Right ventricle myocardium superior (tissue), 1 donor: ENCODE results near the gene GPC2. TPM values are rescaled to one million over a fixed set of nuclear protein-coding genes. Genes with fewer than 3 reads are reported as not detected.
"Not testable (repeated sequence)": the region's sequence is repeated elsewhere in the genome, so short reads cannot be mapped to it uniquely, and the experiment has no call there.

Experiments used
- ATAC-seq: fragments of 200-7000 bp; cut with Tn5 transposase; one replicate; pipeline ENCODE4 v1.9.1; 2020; ENCODE audit warnings: mild to moderate bottlenecking; ENCODE audit not compliant: poor library complexity
- DNase-seq: peaks from one replicate; pipeline ENCODE4 v3.0.0-alpha.2; 2020
- intact Hi-C: fragments of 100-400 bp; cut with DNase I; formaldehyde crosslinking; loops from one replicate; pipeline ENCODE4 v1.11.2; 2022
- total RNA-seq: library from RNA; stranded (reverse); fragmentation: NEBNext Ultra II Directional; extraction: Animal tissue kit (Norgen Biotek cat#: 25700); gene quantifications from one replicate; pipeline ENCODE4 v1.2.1, GENCODE V29; 2021
- donor health status: DM: no; HTN: yes; CAD: no; lungs with severe emphysema.

GPC2 gene
- total RNA-seq, 1 donor from 2014 or later, result 0.13 TPM

GRCh38 chr7:100210805-100211204 lies 33.6 kb upstream of the GPC2 start:
- DNase-seq, result no peak
- intact Hi-C loops, result loop anchor here (10.0 kb wide), 1 partner anchor 76 kb away; no protein-coding TSS in a partner anchor
- ATAC-seq, result no peak

- DNase-seq (no peak), ATAC-seq (no peak)
- intact Hi-C loops, result no loop called here
Measured at GRCh38 chr7:100209493-100209892, 32.3 kb upstream of the GPC2 start.

- intact Hi-C loops, result no loop called here
- ATAC-seq (no peak), DNase-seq (no peak)
Measured at GRCh38 chr7:100208911-100209408, 31.8 kb upstream of the GPC2 start.

- intact Hi-C loops, result no loop called here
- DNase-seq (no peak), ATAC-seq (no peak)
Measured at GRCh38 chr7:100204454-100204853, 27.3 kb upstream of the GPC2 start.

- intact Hi-C loops, result no loop called here
- no peak for DNase-seq
Measured at GRCh38 chr7:100200693-100201092, 23.5 kb upstream of the GPC2 start.

GRCh38 chr7:100198266-100198665 lies 21.1 kb upstream of the GPC2 start:
- intact Hi-C loops, result no loop called here

More at GRCh38 chr7:100200693-100201092, 23.5 kb upstream of the GPC2 start:
- ATAC-seq, result no peak

GRCh38 chr7:100195901-100196322 lies 18.7 kb upstream of the GPC2 start:
- DNase-seq, intact Hi-C loops, ATAC-seq: not testable (repeated sequence)

More at GRCh38 chr7:100198266-100198665, 21.1 kb upstream of the GPC2 start:
- DNase-seq (no peak), ATAC-seq (no peak)

- intact Hi-C loops, result no loop called here
- ATAC-seq (no peak), DNase-seq (no peak)
Measured at GRCh38 chr7:100195222-100195621, 18.0 kb upstream of the GPC2 start.

- no peak for DNase-seq
- intact Hi-C loops, result no loop called here
- ATAC-seq, result no peak
Measured at GRCh38 chr7:100192969-100193368, 15.8 kb upstream of the GPC2 start.

GRCh38 chr7:100192281-100192862 lies 15.2 kb upstream of the GPC2 start:
- intact Hi-C loops, DNase-seq, ATAC-seq: not testable (repeated sequence)

- intact Hi-C loops, result no loop called here
- DNase-seq, result no peak
- ATAC-seq, result no peak
Measured at GRCh38 chr7:100191775-100192174, 14.6 kb upstream of the GPC2 start.

GRCh38 chr7:100190048-100190711 lies 13.0 kb upstream of the GPC2 start:
- no peak for ATAC-seq
- intact Hi-C loops, result no loop called here

GRCh38 chr7:100189061-100189460 lies 11.9 kb upstream of the GPC2 start:
- ATAC-seq (no peak), DNase-seq (no peak)
- intact Hi-C loops, result no loop called here

More at GRCh38 chr7:100190048-100190711, 13.0 kb upstream of the GPC2 start:
- DNase-seq, result no peak

- DNase-seq (no peak), ATAC-seq (no peak)
- intact Hi-C loops, result no loop called here
Measured at GRCh38 chr7:100185726-100186125, 8.5 kb upstream of the GPC2 start.

- intact Hi-C loops, ATAC-seq, DNase-seq: not testable (repeated sequence)
Measured at GRCh38 chr7:100183090-100183489, 5.9 kb upstream of the GPC2 start.

- ATAC-seq, intact Hi-C loops, DNase-seq: not testable (repeated sequence)
Measured at GRCh38 chr7:100182616-100183015, 5.4 kb upstream of the GPC2 start.

GRCh38 chr7:100180084-100180483 lies 2.9 kb upstream of the GPC2 start:
- intact Hi-C loops, ATAC-seq, DNase-seq: not testable (repeated sequence)

GRCh38 chr7:100176096-100177044 lies 811 bp downstream of the GPC2 start:
- ATAC-seq (no peak), DNase-seq (no peak)
- intact Hi-C loops, result no loop called here
